GM12878 (cell line): ENCODE measurements around the gene ITIH5.

Experiments
- CHD2 ChIP-seq: IDR thresholded peaks from 2 replicates; pipeline ENCODE4 v1.6.1; 2011; ENCODE audit warnings: low read depth, low read length, improper control_type of control experiment, borderline replicate concordance
- ETV6 ChIP-seq, 2 experiments: fragments of 450-650 bp in 1 of 2; IDR thresholded peaks in 1 of 2; conservative IDR thresholded peaks in 1 of 2; 2 replicates each; pipeline ENCODE4 v1.6.1; 2014; ENCODE audit warnings: antibody characterized with exemption in 1 of 2, borderline replicate concordance in 1 of 2, low read depth in 1 of 2, mild to moderate bottlenecking in 1 of 2, moderate library complexity in 1 of 2
- FOXM1 ChIP-seq: IDR thresholded peaks from 2 replicates; pipeline ENCODE4 v1.6.1; 2012; ENCODE audit warnings: low read depth, mild to moderate bottlenecking, inconsistent platforms, low read length, moderate library complexity
- HDGF ChIP-seq: fragments of 450-650 bp; IDR thresholded peaks from 2 replicates; pipeline ENCODE4 v1.6.1; 2016; ENCODE audit warnings: antibody characterized with exemption
- MTA2 ChIP-seq: fragments of 450-650 bp; IDR thresholded peaks from 2 replicates; pipeline ENCODE4 v1.6.1; 2016; ENCODE audit warnings: low read depth, mild to moderate bottlenecking, moderate library complexity
- POLR2A ChIP-seq: IDR thresholded peaks from 2 replicates; pipeline ENCODE4 v1.6.1; 2011; ENCODE audit warnings: low read depth, mild to moderate bottlenecking, low read length
- RAD21 ChIP-seq: IDR thresholded peaks from 2 replicates; pipeline ENCODE4 v1.6.1; 2011; ENCODE audit warnings: mild to moderate bottlenecking, low read depth, low read length, moderate library complexity; ENCODE audit not compliant: insufficient read depth
- STAT3 ChIP-seq: IDR thresholded peaks from 2 replicates; pipeline ENCODE4 v1.6.1; 2011; ENCODE audit warnings: low read depth, low read length, improper control_type of control experiment
- TAF1 ChIP-seq: IDR thresholded peaks from 2 replicates; pipeline ENCODE4 v1.6.1; 2011; ENCODE audit warnings: mild to moderate bottlenecking, low read depth, low read length, borderline replicate concordance
- TF ChIP-seq, protein P1 (sequence below): IDR thresholded peaks from 2 replicates; pipeline ENCODE4 v1.6.1; 2012; ENCODE audit warnings: low read depth, low read length, improper control_type of control experiment
- TF ChIP-seq, protein P2 (sequence below), 3 experiments: IDR thresholded peaks in 2 of 3; conservative IDR thresholded peaks in 1 of 3; 2 replicates each; pipeline ENCODE4 v1.5.1; 2011; ENCODE audit warnings: low read depth in 3 of 3, low read length in 3 of 3, mild to moderate bottlenecking in 3 of 3, control low read depth in 2 of 3, moderate library complexity in 2 of 3, inconsistent platforms in 1 of 3, mixed read lengths in 1 of 3; ENCODE audit not compliant: control insufficient read depth in 2 of 3, insufficient read depth in 1 of 3; ENCODE audit errors: extremely low read depth in 1 of 3

DNA sequence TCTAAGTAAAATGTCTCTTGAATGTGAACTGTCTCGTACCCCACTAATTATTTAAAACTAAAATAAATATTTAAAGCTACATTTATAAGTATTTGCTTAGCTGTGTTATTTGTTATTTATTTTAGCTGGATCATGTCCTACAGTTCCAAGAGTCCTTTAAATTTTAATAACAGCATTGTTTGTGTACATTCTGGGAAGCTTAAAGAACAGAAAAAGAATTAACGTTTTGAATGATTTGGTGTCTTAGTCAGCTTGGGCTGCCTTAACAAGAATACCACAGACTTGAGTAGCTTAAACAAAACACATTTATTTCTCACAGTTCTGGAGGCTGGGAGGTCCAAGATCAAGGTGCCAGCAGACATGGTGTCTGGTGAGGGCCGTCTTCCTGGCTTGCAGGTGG is 107.4 kb downstream of the ITIH5 start:
- no peak for TF ChIP-seq CHD2
- no peak for TF ChIP-seq POLR2A
- TF ChIP-seq, protein P1, sequence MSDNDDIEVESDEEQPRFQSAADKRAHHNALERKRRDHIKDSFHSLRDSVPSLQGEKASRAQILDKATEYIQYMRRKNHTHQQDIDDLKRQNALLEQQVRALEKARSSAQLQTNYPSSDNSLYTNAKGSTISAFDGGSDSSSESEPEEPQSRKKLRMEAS: no peak
- no peak for TF ChIP-seq RAD21
- no peak for TF ChIP-seq ETV6 (conservative IDR thresholded peaks at IDR 0.05 in 1 of 2, IDR thresholded peaks at IDR 0.05 in 1 of 2; ENCODE audit: borderline replicate concordance in 1 of 2, low read depth in 1 of 2)
- TF ChIP-seq MTA2: no peak
- no peak for TF ChIP-seq HDGF
- TF ChIP-seq, protein P2, sequence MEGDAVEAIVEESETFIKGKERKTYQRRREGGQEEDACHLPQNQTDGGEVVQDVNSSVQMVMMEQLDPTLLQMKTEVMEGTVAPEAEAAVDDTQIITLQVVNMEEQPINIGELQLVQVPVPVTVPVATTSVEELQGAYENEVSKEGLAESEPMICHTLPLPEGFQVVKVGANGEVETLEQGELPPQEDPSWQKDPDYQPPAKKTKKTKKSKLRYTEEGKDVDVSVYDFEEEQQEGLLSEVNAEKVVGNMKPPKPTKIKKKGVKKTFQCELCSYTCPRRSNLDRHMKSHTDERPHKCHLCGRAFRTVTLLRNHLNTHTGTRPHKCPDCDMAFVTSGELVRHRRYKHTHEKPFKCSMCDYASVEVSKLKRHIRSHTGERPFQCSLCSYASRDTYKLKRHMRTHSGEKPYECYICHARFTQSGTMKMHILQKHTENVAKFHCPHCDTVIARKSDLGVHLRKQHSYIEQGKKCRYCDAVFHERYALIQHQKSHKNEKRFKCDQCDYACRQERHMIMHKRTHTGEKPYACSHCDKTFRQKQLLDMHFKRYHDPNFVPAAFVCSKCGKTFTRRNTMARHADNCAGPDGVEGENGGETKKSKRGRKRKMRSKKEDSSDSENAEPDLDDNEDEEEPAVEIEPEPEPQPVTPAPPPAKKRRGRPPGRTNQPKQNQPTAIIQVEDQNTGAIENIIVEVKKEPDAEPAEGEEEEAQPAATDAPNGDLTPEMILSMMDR (IDR thresholded peaks at IDR 0.05 in 2 of 3, conservative IDR thresholded peaks at IDR 0.05 in 1 of 3; ENCODE audit: control insufficient read depth in 2 of 3, extremely low read depth in 1 of 3, insufficient read depth in 1 of 3, low read depth in 3 of 3, low read length in 3 of 3): no peak
- no peak for TF ChIP-seq FOXM1
- TF ChIP-seq TAF1: no peak
- no peak for TF ChIP-seq STAT3
